Rectal smooth muscle tissue (tissue), 1 donor: Measurements from ENCODE around the gene SPEF1.
"Not testable (repeated sequence)": the region's sequence is repeated elsewhere in the genome, so short reads cannot be mapped to it uniquely, and the experiment has no call there.

Experiments
- H3K27ac ChIP-seq: one replicate; pipeline ENCODE4 v1.7.0; 2013; ENCODE audit warnings: low read depth, low read length, inconsistent platforms
- H3K27me3 ChIP-seq: one replicate; pipeline ENCODE4 v1.7.0; 2013; ENCODE audit warnings: low read length; ENCODE audit not compliant: control insufficient read depth, insufficient read depth
- H3K36me3 ChIP-seq: one replicate; pipeline ENCODE4 v1.7.0; 2013; ENCODE audit warnings: low read length; ENCODE audit not compliant: control insufficient read depth, insufficient read depth
- H3K4me1 ChIP-seq: one replicate; pipeline ENCODE4 v1.7.0; 2013; ENCODE audit warnings: low read length; ENCODE audit not compliant: control insufficient read depth, insufficient read depth
- H3K4me3 ChIP-seq: one replicate; pipeline ENCODE4 v1.7.0; 2013; ENCODE audit warnings: low read length
- H3K9ac ChIP-seq: one replicate; pipeline ENCODE4 v1.7.0; 2013; ENCODE audit warnings: low read length

Gene SPEF1

GRCh38 chr20:3781153-3781910 lies at the start of gene SPEF1:
TSS of gene SPEF1 (minus strand) at chr20:3781448. CDS start at chr20:3781287, 161 bp downstream.
- peaks cover 22% of the 10 kb centered on the region for H3K4me1 ChIP-seq
- H3K27ac ChIP-seq, result no peak within 1 kb of the TSS
- H3K27me3 ChIP-seq, result no peaks in the 10 kb centered on the region
- no peak within 1 kb of the TSS for H3K9ac ChIP-seq
- no peaks in the 10 kb centered on the region for H3K36me3 ChIP-seq
- peak within 1 kb of the TSS; percentile 65 for H3K4me3 ChIP-seq

- H3K27ac ChIP-seq, H3K9ac ChIP-seq, H3K36me3 ChIP-seq, H3K4me3 ChIP-seq, H3K4me1 ChIP-seq, H3K27me3 ChIP-seq: not testable (repeated sequence)
Observed at GRCh38 chr20:3829891-3830290, 48.6 kb upstream of the SPEF1 start.

- Histone ChIP-seq H3K4me3 (no peak overlapping the region), H3K27me3 (no peaks in the 10 kb centered on the region), H3K36me3 (peaks cover 4% of the 10 kb centered on the region), H3K4me1 (no peaks in the 10 kb centered on the region), H3K9ac (no peak overlapping the region), H3K27ac (no peak overlapping the region)
Observed at GRCh38 chr20:3828798-3829197, 47.5 kb upstream of the SPEF1 start.

GRCh38 chr20:3826420-3826819 lies 45.2 kb upstream of the SPEF1 start:
- Histone ChIP-seq H3K9ac (no peak overlapping the region), H3K4me1 (no peaks in the 10 kb centered on the region), H3K27ac (no peak overlapping the region), H3K4me3 (no peak overlapping the region), H3K27me3 (no peaks in the 10 kb centered on the region), H3K36me3 (peaks cover 12% of the 10 kb centered on the region)

- Histone ChIP-seq H3K4me3 (no peak overlapping the region), H3K4me1 (peaks cover 3% of the 10 kb centered on the region), H3K36me3 (peaks cover 12% of the 10 kb centered on the region), H3K27ac (no peak overlapping the region), H3K9ac (no peak overlapping the region), H3K27me3 (no peaks in the 10 kb centered on the region)
Observed at GRCh38 chr20:3825526-3825925, 44.3 kb upstream of the SPEF1 start.

- no peak overlapping the region for H3K9ac ChIP-seq
- H3K4me1 ChIP-seq, result peaks cover 10% of the 10 kb centered on the region
- no peaks in the 10 kb centered on the region for H3K27me3 ChIP-seq
- peaks cover 12% of the 10 kb centered on the region for H3K36me3 ChIP-seq
- no peak overlapping the region for H3K4me3 ChIP-seq
- H3K27ac ChIP-seq, result no peak overlapping the region
Observed at GRCh38 chr20:3823881-3824280, 42.6 kb upstream of the SPEF1 start.

- H3K36me3 ChIP-seq, result peaks cover 12% of the 10 kb centered on the region
Observed at GRCh38 chr20:3821996-3822395, 40.7 kb upstream of the SPEF1 start.

GRCh38 chr20:3820901-3821727 lies 39.9 kb upstream of the SPEF1 start:
- Histone ChIP-seq H3K27ac (peak overlapping the region; percentile 100), H3K4me1 (peaks cover 13% of the 10 kb centered on the region), H3K9ac (peak overlapping the region; percentile 74), H3K4me3 (peak overlapping the region; percentile 78), H3K36me3 (peaks cover 12% of the 10 kb centered on the region), H3K27me3 (no peaks in the 10 kb centered on the region)

More at GRCh38 chr20:3821996-3822395, 40.7 kb upstream of the SPEF1 start:
- H3K4me1 ChIP-seq, result peaks cover 13% of the 10 kb centered on the region
- H3K4me3 ChIP-seq, result no peak overlapping the region
- no peaks in the 10 kb centered on the region for H3K27me3 ChIP-seq
- H3K9ac ChIP-seq, result no peak overlapping the region
- no peak overlapping the region for H3K27ac ChIP-seq

- H3K4me1 ChIP-seq, result peaks cover 13% of the 10 kb centered on the region
- peaks cover 12% of the 10 kb centered on the region for H3K36me3 ChIP-seq
- peak within 1 kb of the TSS; percentile 78 for H3K4me3 ChIP-seq
- H3K9ac ChIP-seq, result peak within 1 kb of the TSS; percentile 88
- H3K27me3 ChIP-seq, result no peaks in the 10 kb centered on the region
- peak within 1 kb of the TSS; percentile 100 for H3K27ac ChIP-seq
Observed at GRCh38 chr20:3820048-3820900, 39.0 kb upstream of the SPEF1 start, which contains the start of gene AP5S1. TSS of gene AP5S1 (plus strand) at chr20:3820547. CDS start at chr20:3822118, 1,571 bp downstream.

- H3K4me3 ChIP-seq, result peak overlapping the region; percentile 78
Observed at GRCh38 chr20:3819411-3820047, 38.3 kb upstream of the SPEF1 start.

GRCh38 chr20:3818155-3819151 lies 37.2 kb upstream of the SPEF1 start:
- Histone ChIP-seq H3K9ac (peak overlapping the region; percentile 49), H3K27me3 (no peaks in the 10 kb centered on the region), H3K36me3 (peaks cover 6% of the 10 kb centered on the region), H3K27ac (peak overlapping the region; percentile 66), H3K4me1 (peaks cover 13% of the 10 kb centered on the region), H3K4me3 (no peak overlapping the region)

More at GRCh38 chr20:3819411-3820047, 38.3 kb upstream of the SPEF1 start:
- peaks cover 13% of the 10 kb centered on the region for H3K4me1 ChIP-seq
- no peaks in the 10 kb centered on the region for H3K27me3 ChIP-seq
- H3K36me3 ChIP-seq, result peaks cover 12% of the 10 kb centered on the region
- peak overlapping the region; percentile 100 for H3K27ac ChIP-seq
- peak overlapping the region; percentile 88 for H3K9ac ChIP-seq
